HL-60/S4 treated with retinoic acid at 250 ng/mL for 4 days and 3 days (cell line): Measurements from ENCODE around the gene ADAM19.
"Not testable (repeated sequence)": the region's sequence is repeated elsewhere in the genome, so short reads cannot be mapped to it uniquely, and the experiment has no call there.

Experiments used
- in situ Hi-C: fragments of 300-500 bp; cut with MboI; formaldehyde crosslinking; loops from 2 replicates; pipeline ENCODE4 v1.7.0; 2022; ENCODE audit warnings: low sequenced_read_pairs

ADAM19 gene

DNA sequence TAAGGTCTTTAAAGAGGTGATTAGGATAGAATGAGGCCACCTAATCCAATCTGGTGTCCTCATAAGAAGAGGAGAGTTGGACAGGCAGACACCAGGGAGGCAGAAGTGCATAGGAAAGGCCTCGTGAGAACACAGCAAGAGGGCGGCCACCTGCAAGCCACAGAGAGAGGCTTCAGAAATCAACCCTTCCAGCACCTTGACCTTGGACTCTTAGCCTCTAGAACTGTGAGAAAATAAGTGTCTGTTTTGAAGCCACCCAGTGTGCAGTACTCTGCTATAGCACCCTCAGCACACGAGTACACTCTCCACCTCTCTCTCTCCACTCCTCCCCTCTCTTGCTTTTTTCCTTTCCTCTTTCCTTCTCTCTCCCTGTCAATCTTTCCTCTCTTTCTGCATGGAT is 88.7 kb downstream of the ADAM19 start:
- in situ Hi-C loops, result no loop called here

DNA sequence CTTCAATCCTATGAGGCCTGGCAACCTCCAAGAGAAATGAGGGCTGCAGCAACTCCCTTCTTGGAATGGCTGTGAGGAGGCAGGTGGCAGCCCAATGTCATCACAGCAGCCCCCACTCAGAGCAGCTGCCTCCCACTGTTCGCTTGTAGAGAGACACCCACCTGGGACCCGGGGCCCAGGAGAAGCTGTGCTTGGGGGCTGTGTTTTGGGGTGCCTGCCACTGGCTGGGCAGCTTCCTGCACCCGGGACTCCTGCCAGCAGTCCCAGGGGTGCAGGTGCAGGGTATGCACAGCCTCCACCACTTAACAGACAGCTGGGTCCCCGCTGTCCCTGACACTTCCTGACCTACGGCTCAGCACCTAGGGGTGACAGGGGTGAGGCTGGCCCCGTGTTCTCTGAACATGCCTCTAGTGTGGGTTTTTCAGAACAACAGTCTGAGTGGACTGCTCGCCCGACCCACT is 89.3 kb downstream of the ADAM19 start:
- in situ Hi-C loops, result no loop called here

DNA sequence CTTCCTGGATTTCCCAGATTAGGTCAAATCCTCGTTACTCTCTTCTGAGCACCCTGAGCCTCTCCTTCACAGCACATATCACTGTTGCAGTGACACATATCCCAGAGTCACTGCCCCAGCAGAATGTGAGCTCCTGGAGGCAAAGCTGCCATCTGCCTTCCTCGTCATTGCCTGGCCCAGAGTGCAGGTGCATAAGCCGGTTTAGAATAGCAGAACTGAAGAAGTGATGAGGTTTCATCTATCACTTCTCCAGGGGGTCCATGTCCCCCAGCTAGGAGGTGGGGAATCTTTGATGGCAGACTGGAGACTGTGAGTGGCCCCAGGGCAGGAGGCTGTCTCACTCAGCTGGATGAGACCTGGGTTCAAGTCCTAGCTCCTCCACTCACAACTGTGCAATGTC is 89.8 kb downstream of the ADAM19 start:
- in situ Hi-C loops, result no loop called here

DNA sequence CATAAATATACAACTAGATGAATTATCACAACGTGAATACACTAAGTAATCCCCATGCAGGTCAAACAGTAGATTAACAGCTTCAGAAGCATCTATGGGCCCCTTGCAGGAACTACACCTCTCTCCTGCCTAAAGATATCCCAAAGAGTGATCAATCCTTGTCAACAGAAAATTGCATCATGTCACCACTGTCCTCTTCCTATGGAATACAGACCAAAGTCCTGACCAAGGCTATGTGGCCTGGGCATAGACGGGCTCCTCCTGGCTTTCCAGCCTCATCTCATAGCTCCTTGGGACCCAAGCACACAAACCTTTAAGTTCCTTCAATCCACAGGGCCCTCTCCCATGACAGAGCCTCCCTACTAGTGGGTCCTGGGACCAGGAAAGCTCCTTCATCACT is 90.2 kb downstream of the ADAM19 start:
- in situ Hi-C loops, result no loop called here

DNA sequence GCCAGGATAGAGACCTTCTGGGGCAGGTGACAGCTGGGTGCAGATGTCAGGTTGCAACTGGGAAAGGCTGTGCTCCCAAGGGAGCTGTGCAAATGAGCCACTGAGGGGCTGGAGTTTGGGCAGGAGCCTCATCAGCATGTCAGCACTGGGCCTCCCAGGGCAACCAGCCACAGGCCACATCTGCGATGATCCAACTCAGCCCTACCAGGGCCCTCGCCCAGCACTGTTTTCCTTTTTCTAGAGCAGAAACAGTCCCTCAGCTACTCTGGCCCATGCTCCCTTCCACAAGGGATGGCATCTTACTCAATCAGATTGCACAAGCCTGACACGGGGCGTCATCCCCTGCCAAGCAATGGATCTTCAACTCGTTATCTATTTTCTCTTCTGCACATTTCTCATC is 90.8 kb downstream of the ADAM19 start:
- in situ Hi-C loops, result no loop called here

DNA sequence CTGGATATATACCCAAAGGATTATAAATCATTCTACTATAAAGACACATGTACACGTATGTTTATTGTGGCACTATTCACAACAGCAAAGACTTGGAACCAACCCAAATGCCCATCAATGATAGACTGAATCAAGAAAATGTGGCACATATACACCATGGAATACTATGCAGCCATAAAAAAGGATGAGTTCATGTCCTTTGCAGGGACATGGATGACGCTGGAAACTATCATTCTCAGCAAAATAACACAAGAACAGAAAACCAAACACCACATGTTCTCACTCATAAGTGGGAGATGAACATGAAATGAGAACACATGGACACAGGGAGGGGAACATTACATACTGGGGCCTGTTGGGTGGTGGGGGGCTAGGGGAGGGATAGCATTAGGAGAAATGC is 92.9 kb downstream of the ADAM19 start:
- in situ Hi-C loops, result not testable (repeated sequence)

DNA sequence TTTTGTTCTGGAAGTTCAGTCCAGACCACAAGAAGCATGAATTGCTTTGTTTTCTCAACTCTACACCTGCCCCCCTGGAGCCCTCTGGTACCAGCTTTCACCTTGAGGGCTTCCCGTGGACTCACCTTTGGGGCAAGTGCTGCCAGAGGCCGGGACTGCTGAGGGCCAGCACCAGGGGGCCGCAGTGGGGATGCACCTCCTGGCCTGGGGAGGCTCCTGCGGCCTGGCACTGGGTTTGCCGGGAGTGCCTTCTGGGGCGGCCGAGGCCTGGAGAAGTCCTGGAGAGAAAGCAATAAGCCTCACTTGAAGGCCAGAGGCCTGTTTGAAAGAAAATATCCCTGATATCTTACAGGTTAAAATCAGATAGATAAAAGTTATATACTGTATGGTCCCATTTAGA is 93.9 kb downstream of the ADAM19 start:
- in situ Hi-C loops, result no loop called here

DNA sequence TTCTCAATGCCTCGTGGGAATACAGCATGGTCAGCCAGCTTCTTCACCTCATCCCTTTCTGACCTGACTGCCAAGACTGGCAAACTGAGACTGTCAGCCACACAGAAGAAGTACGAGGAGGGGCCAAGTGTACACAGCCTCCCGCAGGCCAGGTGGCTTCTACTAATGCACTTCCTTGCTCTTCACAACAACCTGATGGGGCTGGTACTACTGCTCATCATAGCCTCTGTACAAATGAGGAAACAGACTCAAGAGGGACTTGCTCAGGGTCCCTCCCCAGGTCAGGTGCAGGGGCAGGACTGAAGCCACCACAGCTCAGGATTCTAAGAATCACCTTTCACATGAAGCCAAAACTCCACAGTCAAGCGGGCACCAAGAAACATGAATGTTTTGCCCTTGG is 94.3 kb downstream of the ADAM19 start:
- in situ Hi-C loops, result no loop called here

DNA sequence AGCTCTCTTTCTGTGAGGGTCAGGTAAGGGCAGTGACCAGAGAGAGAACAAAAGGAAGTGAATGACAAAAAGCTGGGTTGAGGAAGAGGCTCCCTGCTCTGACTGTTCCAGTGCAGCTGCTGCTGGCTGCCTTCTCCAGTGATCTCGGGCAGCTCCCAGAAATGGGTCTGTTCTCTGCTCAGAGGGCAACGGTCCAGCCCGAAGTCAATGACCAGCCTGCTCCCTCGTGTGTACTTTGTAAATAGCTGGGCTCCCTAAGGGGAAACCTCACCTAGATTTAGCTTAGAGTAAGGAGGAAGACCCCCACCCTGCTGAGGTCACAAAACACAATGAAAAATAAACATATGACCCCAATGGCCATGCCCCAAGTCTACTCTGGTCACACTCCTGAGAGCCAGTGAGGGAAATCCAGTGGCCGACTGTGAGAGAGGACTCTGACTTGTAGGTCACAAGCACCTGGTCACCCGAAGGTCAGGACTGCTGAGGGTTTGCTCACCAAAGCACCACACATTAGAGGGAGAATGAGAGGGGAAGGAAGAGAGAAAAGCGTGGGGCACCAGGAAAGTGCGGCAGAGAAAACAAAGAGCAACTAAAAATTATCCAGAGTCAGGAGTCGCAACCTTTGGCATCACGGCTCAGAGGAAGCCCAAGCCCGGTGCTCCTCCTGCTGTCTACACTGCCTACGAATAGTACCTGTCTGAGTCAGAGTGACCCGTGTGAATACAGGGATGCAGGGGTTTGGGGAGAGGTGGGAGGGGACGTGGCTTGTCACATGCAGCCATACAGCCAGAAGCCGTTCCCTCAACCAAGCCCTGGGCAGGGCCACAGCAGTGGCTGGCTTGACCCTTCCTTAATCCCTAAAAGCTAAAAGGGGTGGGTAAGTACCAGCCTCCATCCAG is 95.7 kb downstream of the ADAM19 start:
- in situ Hi-C loops, result no loop called here

DNA sequence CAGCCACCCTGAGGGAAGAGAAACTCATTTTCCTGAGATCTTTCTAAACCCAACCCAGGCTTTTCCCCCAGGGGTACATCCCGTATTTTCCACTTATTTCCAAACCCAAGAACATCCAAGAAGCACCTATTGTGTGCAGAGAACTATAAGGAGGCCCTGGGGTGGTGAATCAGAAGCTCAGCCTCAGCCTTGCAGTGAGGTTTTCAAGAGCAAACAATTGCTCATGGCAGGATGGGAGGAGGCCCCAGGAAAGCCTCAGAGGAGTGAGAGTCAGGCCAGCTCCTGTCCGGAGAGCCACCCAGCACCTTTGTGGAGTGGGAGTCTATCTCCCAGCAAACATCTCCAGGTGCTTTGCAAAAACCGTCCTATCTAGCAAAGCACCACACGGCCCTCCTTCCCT is 96.4 kb downstream of the ADAM19 start:
- in situ Hi-C loops, result no loop called here

DNA sequence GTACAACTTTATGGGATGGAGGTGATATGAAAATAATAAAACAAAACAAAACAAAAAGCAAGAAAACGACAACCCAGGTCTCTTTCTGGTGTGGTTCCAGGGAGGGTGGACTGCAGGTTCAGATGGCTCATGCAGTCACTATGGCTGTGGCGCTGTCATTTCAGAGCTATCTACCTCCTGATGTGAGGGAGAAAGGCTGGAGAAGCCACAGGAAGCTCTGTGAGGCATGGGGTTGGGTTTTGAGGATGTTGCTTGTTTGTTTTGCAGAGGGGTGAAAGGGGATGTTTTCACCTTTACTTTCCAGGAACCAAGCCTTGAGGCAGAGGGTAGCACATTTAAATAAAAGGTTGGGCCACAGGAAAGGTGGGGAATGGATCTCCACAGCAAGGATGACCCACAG is 96.8 kb downstream of the ADAM19 start:
- in situ Hi-C loops, result no loop called here

DNA sequence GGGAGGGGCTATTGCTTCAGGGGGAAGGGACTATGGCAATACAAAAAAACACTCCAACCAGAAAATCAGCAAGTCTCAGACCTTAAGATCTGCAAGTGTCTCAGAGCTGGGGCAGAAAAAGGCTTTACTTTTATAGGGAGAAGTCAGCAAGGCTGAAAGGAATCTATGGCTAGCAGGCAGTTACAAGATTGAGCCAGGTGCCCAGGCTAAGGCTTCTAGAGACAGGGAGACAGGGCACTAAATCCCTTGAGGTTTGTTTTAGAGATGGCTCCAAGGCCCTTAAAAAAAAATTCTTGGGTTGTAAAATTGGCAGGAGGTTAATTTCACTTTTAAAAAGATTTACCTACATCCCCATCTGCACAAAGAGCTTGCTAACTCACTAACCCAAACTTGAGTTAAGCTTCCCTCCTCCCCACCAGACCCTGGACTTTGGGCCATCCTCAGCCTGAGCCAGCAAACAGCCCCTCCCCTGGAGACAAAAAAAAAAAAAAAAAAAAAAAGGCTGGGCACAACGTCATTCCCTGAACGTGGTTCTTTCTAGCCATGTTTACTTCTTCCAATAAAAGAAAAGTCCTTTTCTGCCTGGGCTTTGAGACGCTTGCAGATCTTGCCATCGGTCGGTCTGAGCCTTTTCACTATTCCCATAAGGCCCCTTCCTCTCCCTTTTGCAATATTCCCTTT is 97.6 kb downstream of the ADAM19 start:
- in situ Hi-C loops, result no loop called here

DNA sequence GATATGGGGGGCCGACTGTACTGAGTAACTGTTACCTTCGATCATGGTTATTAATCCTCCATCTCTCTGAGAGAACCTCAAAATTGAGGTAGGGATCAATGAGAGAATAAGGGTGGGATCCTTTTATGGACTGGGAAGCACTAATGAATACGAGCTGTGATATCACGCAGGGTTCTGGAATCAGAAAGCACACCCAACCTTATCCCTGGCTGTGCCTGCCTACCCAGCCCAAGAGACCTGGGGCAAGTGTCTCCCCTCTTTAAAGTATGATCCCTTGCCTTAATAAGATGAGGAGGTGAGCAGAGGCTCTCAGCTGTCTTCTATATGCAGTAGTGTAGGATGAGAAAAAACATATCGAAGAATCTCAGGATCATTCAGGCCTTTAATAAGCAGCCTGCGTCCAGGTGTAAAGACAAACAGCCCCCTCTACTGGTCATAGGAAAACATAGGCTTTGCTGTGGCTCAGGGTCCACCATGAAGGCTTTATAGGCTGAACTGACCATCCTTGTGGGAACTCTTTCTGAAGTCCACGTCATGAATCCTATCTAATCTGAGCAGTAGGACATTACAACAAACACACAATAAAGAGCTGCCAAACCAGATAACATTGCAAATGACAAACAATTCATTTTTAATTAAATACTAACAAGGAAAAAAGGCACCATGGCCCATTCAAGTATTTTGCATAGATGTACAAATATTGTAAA is 98.7 kb downstream of the ADAM19 start:
- in situ Hi-C loops, result no loop called here

DNA sequence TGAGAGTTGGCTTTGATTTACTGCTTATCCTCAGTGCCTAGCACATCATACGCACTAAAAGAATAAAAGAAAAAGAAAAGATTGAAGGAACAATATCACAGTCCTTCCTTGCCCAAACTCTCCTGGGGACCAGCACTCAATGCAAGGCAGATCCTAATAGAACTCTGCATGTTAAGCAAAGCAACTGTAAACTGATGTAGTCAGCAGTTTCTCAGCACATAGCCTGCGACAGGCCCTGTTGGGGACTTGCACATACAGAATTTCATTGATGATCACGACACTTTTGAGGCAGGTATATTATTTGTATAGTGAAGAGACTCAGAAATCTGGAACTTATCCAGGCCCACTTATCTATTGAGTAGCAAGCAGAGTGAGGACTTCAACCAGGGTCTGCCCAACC is 100.1 kb downstream of the ADAM19 start:
- in situ Hi-C loops, result no loop called here

DNA sequence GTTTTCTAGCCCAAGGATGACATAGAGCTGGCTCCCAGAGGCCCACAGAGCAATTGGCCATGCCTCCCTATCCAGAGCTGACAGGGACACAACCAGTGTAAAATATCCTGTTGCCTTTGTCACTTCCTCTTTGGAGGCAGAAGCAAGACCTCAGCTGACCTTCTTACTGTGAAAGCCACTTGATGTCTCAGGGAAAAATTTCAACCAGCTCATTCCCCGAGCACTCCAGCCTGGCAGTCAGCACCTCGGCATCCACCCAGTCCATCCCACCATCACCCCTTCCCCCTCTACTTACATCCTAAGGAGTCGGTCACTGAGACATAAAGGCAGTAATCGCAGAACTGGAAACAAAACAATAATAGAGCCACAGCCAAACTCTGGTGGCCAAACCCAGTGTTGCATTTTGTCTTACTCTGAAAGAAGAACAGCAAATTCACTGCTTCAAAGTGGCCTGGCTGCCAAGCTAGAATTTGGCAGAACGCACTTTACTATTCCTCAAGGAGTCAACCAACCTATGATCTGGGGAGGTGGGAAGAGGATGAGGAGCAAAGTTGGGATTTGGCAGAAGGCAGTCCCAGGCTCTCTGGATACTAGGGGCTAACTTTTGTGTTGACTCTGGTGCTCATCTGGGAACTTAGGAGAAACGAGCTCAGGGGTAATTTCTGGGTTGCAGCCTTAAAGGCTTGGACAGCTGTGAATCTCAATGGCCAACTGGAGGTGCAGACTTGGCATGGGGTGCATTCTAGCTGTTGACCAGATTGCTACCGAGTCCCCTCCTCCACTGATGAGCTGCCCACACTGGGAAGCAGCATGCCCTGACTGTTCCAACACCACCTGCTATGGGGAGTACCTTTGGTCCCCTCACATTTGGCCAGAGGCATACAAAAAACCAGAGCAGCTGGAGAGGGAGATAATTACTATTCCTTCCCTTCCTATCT is 101.9 kb downstream of the ADAM19 start:
- in situ Hi-C loops, result no loop called here

DNA sequence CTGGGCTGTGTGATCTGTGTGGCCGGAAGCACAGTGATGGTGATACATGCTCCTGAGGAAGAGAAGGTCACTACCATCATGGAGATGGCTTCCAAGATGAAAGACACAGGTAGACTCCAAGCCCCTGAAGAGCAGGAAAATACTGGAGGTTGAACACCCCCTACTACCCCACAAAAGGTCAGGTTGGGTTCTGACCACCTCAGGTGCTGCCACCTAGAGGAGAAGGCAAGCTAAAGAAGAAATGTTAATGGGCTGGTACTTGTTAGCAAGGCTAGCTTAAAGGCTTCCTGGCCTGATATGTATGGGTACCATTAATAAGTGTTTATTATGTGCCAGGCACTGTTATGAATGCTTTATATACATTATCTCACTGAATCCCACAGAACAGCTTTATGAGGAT is 103.9 kb downstream of the ADAM19 start:
- in situ Hi-C loops, result no loop called here

DNA sequence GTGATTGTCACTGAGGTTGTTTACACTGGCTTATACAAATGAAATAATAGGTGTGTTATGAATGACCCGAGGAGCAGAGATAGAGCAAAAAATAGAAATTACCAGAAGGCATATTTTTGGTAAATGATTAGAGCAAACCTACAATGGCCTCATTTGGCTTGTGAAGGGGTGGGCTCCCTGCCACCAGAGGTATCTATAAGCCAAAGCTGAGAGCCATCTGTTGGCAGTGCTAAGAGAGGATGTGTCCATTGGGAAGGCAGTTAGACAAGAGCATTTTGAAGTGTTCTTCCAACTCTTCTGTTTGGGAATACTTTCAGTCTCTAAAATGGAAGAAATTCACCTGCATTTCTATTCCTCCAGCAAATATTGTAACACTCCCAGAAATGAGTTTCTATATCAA is 104.9 kb downstream of the ADAM19 start:
- in situ Hi-C loops, result no loop called here

DNA sequence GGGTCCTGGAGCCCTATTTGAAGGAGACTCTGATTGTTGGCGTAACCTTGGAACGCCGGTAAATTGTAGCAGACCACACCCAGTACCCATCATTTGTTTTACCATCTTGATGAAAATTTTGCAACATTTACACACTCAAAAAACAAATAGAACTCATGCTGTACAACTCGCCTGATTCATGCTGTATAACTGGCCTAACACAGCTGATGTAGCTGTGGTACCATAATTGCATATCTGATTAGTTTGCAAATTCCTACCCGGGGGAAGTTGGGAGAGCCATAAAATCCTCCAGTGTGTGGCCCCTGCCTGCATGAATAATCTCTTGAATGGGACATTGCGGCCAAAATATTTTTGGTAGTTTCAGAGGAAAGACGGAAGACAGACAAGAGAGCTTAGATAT is 105.9 kb downstream of the ADAM19 start:
- in situ Hi-C loops, result no loop called here

DNA sequence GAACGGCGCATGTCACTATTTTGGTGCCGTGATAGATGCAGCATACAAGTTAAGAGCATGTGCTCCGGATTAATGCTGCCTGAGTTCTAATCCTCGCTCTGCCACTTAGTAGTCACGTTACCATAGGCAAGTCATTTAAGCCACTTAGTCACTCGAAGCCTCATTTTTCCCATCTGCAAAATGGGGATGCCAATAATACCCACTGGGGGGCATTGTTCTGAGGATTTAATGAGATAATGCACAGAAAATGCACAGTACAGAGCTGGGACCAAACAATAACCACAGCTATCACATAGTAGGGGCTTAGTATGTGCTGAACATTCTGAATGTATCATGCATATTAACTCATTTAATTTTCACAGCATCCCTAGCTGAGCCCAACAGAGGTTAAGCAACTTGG is 106.5 kb downstream of the ADAM19 start:
- in situ Hi-C loops, result no loop called here

DNA sequence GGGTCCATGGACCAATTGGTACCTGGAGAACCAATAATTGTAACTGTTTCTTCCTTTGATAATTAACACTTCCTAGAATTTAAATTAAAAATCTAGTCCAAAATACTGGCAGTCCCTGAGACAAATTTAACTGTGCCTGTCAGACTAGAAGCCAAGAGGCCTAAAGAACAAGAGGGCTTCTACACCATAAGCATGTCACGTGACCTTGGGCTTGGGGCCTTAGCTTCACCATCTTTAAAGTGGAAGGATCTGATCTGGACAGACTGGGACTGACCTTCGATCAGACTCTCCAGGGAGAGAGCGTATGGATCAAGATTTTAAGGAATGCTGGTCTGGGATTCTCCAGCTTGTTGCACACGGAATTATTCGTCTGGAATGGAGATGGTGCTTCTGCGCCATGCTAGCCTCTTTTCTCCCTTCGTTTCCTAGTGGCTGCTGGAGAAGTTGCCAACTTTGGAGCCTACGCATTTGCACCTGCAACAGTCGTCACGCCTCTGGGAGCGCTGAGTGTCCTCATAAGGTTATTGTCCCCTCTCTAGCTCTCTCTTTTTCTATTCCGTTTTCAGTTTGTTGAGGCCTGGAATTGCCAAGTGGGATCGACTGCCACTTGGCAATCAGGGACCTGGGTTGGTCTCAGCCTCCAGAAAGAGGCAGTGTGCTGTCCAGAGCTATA is 107.1 kb downstream of the ADAM19 start:
- in situ Hi-C loops, result no loop called here
